Left ventricle myocardium superior (tissue), 1 donor: ENCODE results near the gene MOB2. TPM values are rescaled to one million over a fixed set of nuclear protein-coding genes. Genes with fewer than 3 reads are reported as not detected.
"Not testable (repeated sequence)": the region's sequence is repeated elsewhere in the genome, so short reads cannot be mapped to it uniquely, and the experiment has no call there.

Source experiments
- ATAC-seq: fragments of 200-7000 bp; cut with Tn5 transposase; one replicate; pipeline ENCODE4 v1.9.1; 2020; ENCODE audit warnings: mild to moderate bottlenecking, moderate library complexity
- DNase-seq: peaks from one replicate; pipeline ENCODE4 v3.0.0-alpha.2; 2020
- intact Hi-C: fragments of 100-400 bp; cut with micrococcal nuclease; formaldehyde crosslinking; loops from one replicate; pipeline ENCODE4 v1.11.0; 2022
- total RNA-seq: library from RNA; stranded (reverse); fragmentation: NEBNext Ultra II Directional; extraction: Animal tissue kit (Norgen Biotek cat#: 25700); gene quantifications from one replicate; pipeline ENCODE4 v1.2.1, GENCODE V29; 2021
- donor health status: DM: no; HTN: yes; CAD: no; lungs with severe emphysema.

MOB2 gene
- total RNA-seq, 1 donor from 2014 or later: 52.8 TPM

GRCh38 chr11:1437500-1437899, 49.1 kb downstream of the MOB2 start:
- ATAC-seq (peak; percentile 97), DNase-seq (peak; percentile 83)
- intact Hi-C loops: no loop called here

- ATAC-seq: no peak
- intact Hi-C loops: no loop called here
- DNase-seq: no peak
These were observed 50.0 kb downstream of the MOB2 start for GRCh38 chr11:1436468-1437039.

DNA sequence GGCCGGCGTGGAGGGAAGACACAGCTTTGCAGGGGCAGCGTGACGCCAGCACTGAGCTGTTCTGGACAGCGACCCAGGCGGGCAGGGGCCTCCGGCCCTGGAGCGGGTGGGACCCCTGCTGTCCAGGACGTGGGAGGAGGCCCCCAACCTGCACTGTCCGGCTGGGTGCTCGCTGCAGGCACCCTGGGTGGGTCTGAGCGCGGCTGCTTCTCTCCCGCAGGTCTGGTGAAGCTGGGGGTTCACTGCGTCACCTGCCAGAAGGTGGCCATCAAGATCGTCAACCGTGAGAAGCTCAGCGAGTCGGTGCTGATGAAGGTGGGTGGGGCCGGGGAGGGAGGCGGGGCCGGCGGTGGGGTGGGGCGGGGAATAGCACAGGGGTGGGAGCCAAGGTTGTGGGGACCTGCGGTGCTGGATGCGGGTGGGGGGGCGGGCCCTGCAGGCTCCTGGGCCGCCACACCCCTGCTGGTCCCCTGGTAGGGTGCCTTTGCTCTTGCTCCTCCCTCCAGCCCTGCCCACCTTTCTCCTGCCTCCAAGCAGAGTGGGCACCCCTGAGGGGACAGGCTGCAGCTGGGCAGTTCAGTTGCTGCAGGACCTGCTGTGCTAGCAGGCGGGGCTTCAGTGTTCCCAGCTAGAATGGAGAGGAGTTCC, 50.6 kb downstream of the MOB2 start:
- ATAC-seq: no peak
- no peak for DNase-seq
- intact Hi-C loops: no loop called here

DNA sequence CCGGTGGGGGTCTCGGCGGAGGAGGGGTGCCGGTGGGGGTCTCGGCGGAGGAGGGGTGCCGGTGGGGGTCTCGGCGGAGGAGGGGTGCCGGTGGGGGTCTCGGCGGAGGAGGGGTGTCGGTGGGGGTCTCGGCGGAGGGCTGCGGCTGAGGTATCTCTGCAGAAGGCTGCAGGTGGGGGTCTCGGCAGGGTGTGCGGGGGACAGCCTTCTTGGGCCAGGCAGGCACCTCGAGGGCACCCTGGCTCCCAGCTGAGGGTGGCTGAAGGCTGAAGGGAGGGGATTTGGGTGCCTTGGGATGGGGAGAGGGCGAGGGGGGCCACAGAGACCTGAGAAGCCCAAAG, 51.1 kb downstream of the MOB2 start:
- intact Hi-C loops, ATAC-seq, DNase-seq: not testable (repeated sequence)

DNA sequence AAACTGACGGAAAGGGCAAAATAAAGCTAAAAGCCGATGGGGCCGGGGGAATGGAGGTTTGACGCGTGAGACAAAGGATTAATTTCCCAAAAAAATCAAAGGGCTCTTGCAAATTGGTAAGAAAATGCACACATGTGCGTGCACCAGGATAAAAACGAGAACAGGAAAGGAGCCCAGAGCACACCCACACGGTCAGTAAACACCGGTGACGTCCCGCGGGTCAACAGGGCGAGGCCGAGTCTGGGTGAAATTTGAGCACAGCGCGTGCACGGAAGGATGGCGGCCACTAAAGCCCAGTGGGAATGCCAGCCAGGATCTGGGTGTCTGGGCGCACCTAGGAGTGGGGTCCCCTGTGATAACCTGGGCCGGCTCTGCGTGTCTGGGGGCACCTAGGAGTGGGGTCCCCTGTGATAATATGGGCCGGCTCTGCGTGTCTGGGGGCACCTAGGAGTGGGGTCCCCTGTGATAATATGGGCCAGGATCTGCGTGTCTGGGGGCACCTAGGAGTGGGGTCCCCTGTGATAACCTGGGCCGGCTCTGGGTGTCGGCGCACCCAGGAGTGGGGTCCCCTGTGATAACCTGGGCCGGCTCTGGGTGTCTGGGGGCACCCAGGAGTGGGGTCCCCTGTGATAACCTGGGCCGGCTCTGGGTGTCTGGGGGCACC, 52.5 kb downstream of the MOB2 start:
- DNase-seq (no peak), ATAC-seq (no peak)
- intact Hi-C loops: no loop called here

GRCh38 chr11:1433568-1433967, 53.0 kb downstream of the MOB2 start:
- DNase-seq: no peak
- intact Hi-C loops: no loop called here
- no peak for ATAC-seq

GRCh38 chr11:1428762-1429316, 57.7 kb downstream of the MOB2 start:
- ATAC-seq: no peak

GRCh38 chr11:1425439-1425838, 61.1 kb downstream of the MOB2 start:
- no peak for DNase-seq
- ATAC-seq: no peak
- intact Hi-C loops: no loop called here

More at GRCh38 chr11:1428762-1429316, 57.7 kb downstream of the MOB2 start:
- intact Hi-C loops: no loop called here
- no peak for DNase-seq

- intact Hi-C loops: no loop called here
- DNase-seq (no peak), ATAC-seq (no peak)
These were observed 61.6 kb downstream of the MOB2 start for GRCh38 chr11:1425006-1425405.

- intact Hi-C loops, DNase-seq, ATAC-seq: not testable (repeated sequence)
These were observed 63.2 kb downstream of the MOB2 start for GRCh38 chr11:1423406-1423805.

DNA sequence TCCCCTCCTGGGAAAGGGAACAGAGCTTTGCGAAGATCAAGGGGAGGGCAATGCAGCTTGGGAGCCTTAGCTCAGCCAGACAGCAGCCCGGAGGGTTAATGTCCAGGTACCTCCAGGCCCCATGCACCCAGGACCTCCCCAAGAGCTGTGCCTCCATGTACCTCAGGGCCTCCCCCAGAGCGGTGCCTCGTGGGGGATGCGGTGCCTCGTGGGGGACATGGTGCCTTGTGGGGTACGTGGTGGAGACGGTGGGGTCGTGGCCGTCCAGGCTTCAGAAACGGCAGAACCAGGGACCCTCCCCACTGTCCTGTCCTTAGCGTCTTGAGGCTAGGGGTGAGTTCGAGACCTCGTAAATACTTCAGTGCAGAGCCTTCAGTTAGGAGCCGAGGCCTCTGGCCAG, 63.6 kb downstream of the MOB2 start:
- intact Hi-C loops: no loop called here
- DNase-seq (no peak), ATAC-seq (no peak)

DNA sequence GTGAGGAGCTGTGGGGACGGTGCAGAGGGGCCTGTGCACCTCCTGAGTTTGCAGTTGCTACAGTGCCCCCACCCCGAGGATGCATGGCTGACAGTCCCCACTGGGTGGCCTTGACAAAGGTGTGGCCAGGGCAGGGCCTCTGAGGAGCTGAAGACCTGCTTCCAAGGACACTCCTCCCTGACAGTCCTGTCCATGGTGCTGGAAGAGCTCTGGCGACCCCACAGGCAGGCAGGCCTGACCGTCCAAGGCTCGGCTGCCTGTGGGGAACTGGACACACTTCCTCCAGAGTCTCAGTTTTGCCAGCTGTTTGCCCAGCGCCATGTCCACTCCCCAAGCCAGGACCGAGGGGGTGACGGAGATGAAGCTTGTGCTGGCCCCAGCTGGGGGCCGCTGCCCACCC, 64.1 kb downstream of the MOB2 start:
- DNase-seq (no peak), ATAC-seq (no peak)
- intact Hi-C loops: no loop called here

DNA sequence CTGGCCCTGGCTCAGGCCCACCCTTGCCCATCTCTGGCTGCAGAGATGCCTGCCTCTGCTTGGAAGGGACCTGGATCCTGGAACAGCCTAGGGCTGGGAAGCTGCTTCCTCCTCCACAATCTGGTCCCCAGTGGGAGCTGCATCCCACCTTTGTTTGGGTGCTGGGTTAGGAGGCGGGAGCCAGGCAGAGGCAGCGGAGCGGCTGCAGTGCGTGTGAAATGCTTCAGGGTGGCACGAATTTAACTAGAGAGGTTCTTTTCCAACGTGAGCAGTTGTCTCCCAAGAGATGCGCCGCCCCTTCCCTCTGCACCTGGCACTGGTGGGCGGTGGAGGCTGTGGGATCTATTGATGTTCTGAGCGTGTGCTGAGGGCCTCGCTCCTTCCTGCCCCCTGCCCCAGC, 65.3 kb downstream of the MOB2 start:
- ATAC-seq (no peak), DNase-seq (no peak)
- intact Hi-C loops: no loop called here

DNA sequence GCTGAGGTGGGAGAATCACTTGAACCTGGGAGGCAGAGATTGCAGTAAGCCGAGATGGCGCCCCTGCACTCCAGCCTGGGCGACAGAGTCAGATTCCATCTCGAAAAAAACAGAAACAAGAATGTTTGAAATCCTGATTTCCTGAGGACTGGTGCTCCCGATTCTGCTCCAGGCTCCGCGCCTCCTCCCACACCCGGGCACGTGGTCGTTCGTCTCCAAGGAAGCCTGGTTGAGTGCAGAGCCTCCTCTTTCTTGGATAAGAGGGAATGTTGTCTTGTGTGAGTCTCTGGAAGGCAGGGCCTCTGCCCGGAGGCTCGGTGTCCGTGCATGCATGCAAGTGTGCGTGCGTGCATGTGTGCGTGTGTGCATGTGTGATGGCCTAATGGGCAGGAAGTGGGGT, 66.8 kb downstream of the MOB2 start:
- no peak for DNase-seq
- intact Hi-C loops: no loop called here
- no peak for ATAC-seq

Other genes with a start within 250 kb of the MOB2 start
- gene TOLLIP, start 177.1 kb downstream of the MOB2 start, total RNA-seq: 50.2 TPM
- 0.74 TPM for gene BRSK2, start 96.8 kb downstream of the MOB2 start, total RNA-seq
- 7.7 TPM for gene DUSP8, start 85.5 kb upstream of the MOB2 start, total RNA-seq
- gene KRTAP5-1, start 98.5 kb upstream of the MOB2 start, total RNA-seq: not detected
- gene KRTAP5-2, start 111.5 kb upstream of the MOB2 start, total RNA-seq: not detected
- not detected for gene KRTAP5-3, start 121.7 kb upstream of the MOB2 start, total RNA-seq
- gene KRTAP5-4, start 135.4 kb upstream of the MOB2 start, total RNA-seq: not detected
- not detected for gene KRTAP5-5, start 143.0 kb upstream of the MOB2 start, total RNA-seq
- not detected for gene KRTAP5-6, start 210.4 kb upstream of the MOB2 start, total RNA-seq